GM19395 (cell line): ENCODE data around the gene ASS1.

Experiments used
- ATAC-seq: cut with Tn5 transposase; IDR thresholded peaks from one replicate; pipeline ENCODE4 v1.9.1; 2021; ENCODE audit warnings: mild to moderate bottlenecking, moderate library complexity; ENCODE audit not compliant: unreplicated experiment

The ASS1 gene

GRCh38 chr9:130526854-130527650 is 82.3 kb downstream of the ASS1 start:
- no peak for ATAC-seq

GRCh38 chr9:130527651-130528310 is 83.0 kb downstream of the ASS1 start:
- ATAC-seq, result no peak

- ATAC-seq, result no peak
These were observed 83.9 kb downstream of the ASS1 start for GRCh38 chr9:130528674-130529073.

GRCh38 chr9:130530938-130531337 is 86.2 kb downstream of the ASS1 start:
- ATAC-seq, result no peak

GRCh38 chr9:130531670-130532069 is 86.9 kb downstream of the ASS1 start:
- no peak for ATAC-seq

- ATAC-seq, result no peak
These were observed 87.8 kb downstream of the ASS1 start for GRCh38 chr9:130532426-130533080.

GRCh38 chr9:130535818-130536521 is 91.2 kb downstream of the ASS1 start:
- no peak for ATAC-seq

GRCh38 chr9:130536701-130537107 is 91.9 kb downstream of the ASS1 start:
- no peak for ATAC-seq

- ATAC-seq, result no peak
These were observed 92.7 kb downstream of the ASS1 start for GRCh38 chr9:130537346-130538050.

- ATAC-seq, result no peak
These were observed 94.9 kb downstream of the ASS1 start for GRCh38 chr9:130539420-130540223.

- ATAC-seq, result no peak
These were observed 96.8 kb downstream of the ASS1 start for GRCh38 chr9:130541533-130541932.

GRCh38 chr9:130542038-130542437 is 97.3 kb downstream of the ASS1 start:
- ATAC-seq, result no peak

GRCh38 chr9:130542457-130543228 is 97.9 kb downstream of the ASS1 start:
- ATAC-seq, result no peak

- ATAC-seq, result no peak
These were observed 98.6 kb downstream of the ASS1 start for GRCh38 chr9:130543368-130543767.

GRCh38 chr9:130543859-130544258 is 99.1 kb downstream of the ASS1 start:
- no peak for ATAC-seq

- no peak for ATAC-seq
These were observed 99.6 kb downstream of the ASS1 start for GRCh38 chr9:130544364-130544763.

- ATAC-seq, result no peak
These were observed 103.3 kb downstream of the ASS1 start for GRCh38 chr9:130548103-130548502.

GRCh38 chr9:130549093-130549735 is 104.5 kb downstream of the ASS1 start:
- ATAC-seq, result no peak
